H1 (cell line): Measurements from ENCODE around the gene SLITRK3. TPM values are rescaled to one million over a fixed set of nuclear protein-coding genes. Genes with fewer than 3 reads are reported as not detected.
A peak's percentile ranks its signal among the peaks of the same experiment; 100 is the strongest.

ENCODE experiments used
- FOSL1 ChIP-seq: IDR thresholded peaks from 2 replicates; pipeline ENCODE4 v1.6.1; 2011; ENCODE audit warnings: mild to moderate bottlenecking, low read depth, low read length, moderate library complexity; ENCODE audit not compliant: insufficient read depth
- KDM1A ChIP-seq: fragments of 200-600, 300-600 bp; sonication (generic); IDR thresholded peaks from 2 replicates; pipeline ENCODE4 v1.7.1; 2016; ENCODE audit warnings: mild to moderate bottlenecking, low read length, borderline replicate concordance
- MAX ChIP-seq: IDR thresholded peaks from 2 replicates; pipeline ENCODE4 v1.6.1; 2012; ENCODE audit warnings: inconsistent platforms
- NRF1 ChIP-seq: IDR thresholded peaks from 2 replicates; pipeline ENCODE4 v1.6.1; 2011; ENCODE audit warnings: mild to moderate bottlenecking, low read depth, low read length, improper control_type of control experiment
- POLR2AphosphoS5 ChIP-seq: IDR thresholded peaks from 2 replicates; pipeline ENCODE4 v1.6.1; 2011; ENCODE audit warnings: low read depth, low read length
- RAD21 ChIP-seq, 2 experiments: IDR thresholded peaks in 1 of 2; conservative IDR thresholded peaks in 1 of 2; 2 replicates each; pipeline ENCODE4 v1.6.1; 2011; ENCODE audit warnings: low read depth in 2 of 2, low read length in 2 of 2, improper control_type of control experiment in 1 of 2, inconsistent platforms in 1 of 2, mild to moderate bottlenecking in 1 of 2, moderate library complexity in 1 of 2
- RBBP5 ChIP-seq: IDR thresholded peaks from 2 replicates; pipeline ENCODE4 v1.7.1; 2012; ENCODE audit warnings: low read depth, mild to moderate bottlenecking, inconsistent platforms, low read length, moderate library complexity, borderline replicate concordance
- SIX5 ChIP-seq: IDR thresholded peaks from 2 replicates; pipeline ENCODE4 v1.6.1; 2011; ENCODE audit warnings: mild to moderate bottlenecking, low read depth, low read length
- TAF7 ChIP-seq: optimal IDR thresholded peaks from 2 replicates; pipeline ENCODE3; 2011; ENCODE audit warnings: low read depth, mild to moderate bottlenecking, inconsistent platforms, low read length, moderate library complexity, borderline replicate concordance
- TBP ChIP-seq: IDR thresholded peaks from 2 replicates; pipeline ENCODE4 v1.6.1; 2011; ENCODE audit warnings: low read depth, low read length, improper control_type of control experiment
- polyA plus RNA-seq, 7 experiments: library from polyadenylated mRNA; depleted of rRNA in 3 of 7; stranded (reverse) in 5 of 7; unstranded in 2 of 7; fragments of >200 nt in 5 of 7; fragments of 200-250 nt in 2 of 7; gene quantifications; 1 replicate in 5 of 7; 2 replicates in 1 of 7; 4 replicates in 1 of 7; pipeline versions ENCODE4 v1.2.1 to v1.2.3, GENCODE V29; 2011 to 2013; ENCODE audit warnings: missing spikeins in 2 of 7, mixed read lengths in 2 of 7
- total RNA-seq: library from RNA; stranded (reverse); fragmentation: NEBNext Ultra II Directional; extraction: Animal tissue kit (Norgen Biotek cat#: 25700); gene quantifications from 2 replicates; pipeline ENCODE4 v1.2.1, GENCODE V29; 2021

The SLITRK3 gene
- total and polyA plus RNA-seq, 2 of the 8 experiments (the other 6 are each of a cell fraction or from before 2014, with no cell fraction given), result 0.71 to 3.4 TPM

GRCh38 chr3:165206454-165207266 lies 10.5 kb upstream of the SLITRK3 start (continued):
- TF ChIP-seq FOSL1 (no peak), RAD21 (IDR thresholded peaks at IDR 0.05 in 1 of 2, conservative IDR thresholded peaks at IDR 0.05 in 1 of 2; ENCODE audit: low read depth in 2 of 2, low read length in 2 of 2) (peak; percentile 67 to 79), POLR2AphosphoS5 (no peak), MAX (0 out of 2 replicates have a peak, but pooled peaks have one; percentile 20), SIX5 (no peak), KDM1A (no peak), TAF7 (no peak), TBP (no peak), RBBP5 (no peak), NRF1 (no peak)
